Measurements from ENCODE around the gene TACO1.

- TF ChIP-seq POLR2A (IDR thresholded peaks at IDR 0.05) (no peak), CTCF (IDR thresholded peaks at IDR 0.05) (no peak), POLR2AphosphoS5 (IDR thresholded peaks at IDR 0.05) (no peak)
Measured at GRCh38 chr17:63596856-63597586, 3.7 kb upstream of the TACO1 start.

Measured in sigmoid colon (tissue), 4 donors.